ENCODE results near the gene OPCML. TPM values are rescaled to one million over a fixed set of nuclear protein-coding genes. Genes with fewer than 3 reads are reported as not detected.

OPCML gene
- total RNA-seq, 5 donors from 2014 or later (not counting 1 experiment from before 2014, with no cell fraction given), result not detected

- H3K27me3 ChIP-seq (replicated peaks in 1 of 2; ENCODE audit: control insufficient read depth in 2 of 2, extremely low read depth in 1 of 2, insufficient read depth in 2 of 2, low read length in 1 of 2), result peaks cover 0 to under 1% of the 10 kb centered on the region in 2 experiments
- Mint-ChIP-seq H3K4me3 (no peak overlapping the region), H3K36me3 (no peaks in the 10 kb centered on the region), H3K4me1 (no peaks in the 10 kb centered on the region), H3K27ac (no peak overlapping the region), H3K9me3 (peaks cover 0 to 33% (median 0%) of the 10 kb centered on the region in 3 donors), H3K27me3 (peaks cover 0 to 6% of the 10 kb centered on the region in 2 donors)
- ChIA-PET CTCF (no interaction called here), POLR2A (no interaction called here)
- ATAC-seq (replicated peaks in 1 of 4) (no peak), DNase-seq (no peak)
- H3K27ac ChIP-seq (ENCODE audit: low read length), result no peak overlapping the region
- no peaks in the 10 kb centered on the region for H3K4me1 ChIP-seq (ENCODE audit: control insufficient read depth in 1 of 2, extremely low read depth in 1 of 2, insufficient read depth in 2 of 2, low read length in 2 of 2)
- H3K36me3 ChIP-seq (ENCODE audit: control insufficient read depth in 2 of 2, extremely low read depth in 1 of 2, insufficient read depth in 1 of 2, low read length in 1 of 2), result no peaks in the 10 kb centered on the region
- H3K9me3 ChIP-seq, result no peaks in the 10 kb centered on the region
- WGBS (ENCODE audit: insufficient coverage), result 80% methylated on average over 1 of the region's 3 CpGs
- no peak overlapping the region for H3K4me3 ChIP-seq (ENCODE audit: control insufficient read depth in 1 of 2, extremely low read depth in 1 of 2, low read length in 1 of 2)
These were observed 22.2 kb downstream of the OPCML start for GRCh38 chr11:133509924-133510697.

- Mint-ChIP-seq H3K27ac (no peak overlapping the region), H3K4me1 (no peaks in the 10 kb centered on the region), H3K4me3 (no peak overlapping the region), H3K36me3 (no peaks in the 10 kb centered on the region), H3K9me3 (peaks cover 0 to 33% (median 0%) of the 10 kb centered on the region in 3 donors), H3K27me3 (peaks cover 0 to 8% of the 10 kb centered on the region in 2 donors)
- H3K27me3 ChIP-seq (replicated peaks in 1 of 2; ENCODE audit: control insufficient read depth in 2 of 2, extremely low read depth in 1 of 2, insufficient read depth in 2 of 2, low read length in 1 of 2), result peaks cover 0 to 3% of the 10 kb centered on the region in 2 experiments
- H3K27ac ChIP-seq (ENCODE audit: low read length), result no peak overlapping the region
- 77% methylated on average over 8 of the region's 11 CpGs for WGBS (ENCODE audit: insufficient coverage)
- no peak overlapping the region for H3K4me3 ChIP-seq (ENCODE audit: control insufficient read depth in 1 of 2, extremely low read depth in 1 of 2, low read length in 1 of 2)
- no peaks in the 10 kb centered on the region for H3K36me3 ChIP-seq (ENCODE audit: control insufficient read depth in 2 of 2, extremely low read depth in 1 of 2, insufficient read depth in 1 of 2, low read length in 1 of 2)
- no peaks in the 10 kb centered on the region for H3K4me1 ChIP-seq (ENCODE audit: control insufficient read depth in 1 of 2, extremely low read depth in 1 of 2, insufficient read depth in 2 of 2, low read length in 2 of 2)
- ChIA-PET CTCF (interaction anchor here in 1 of 2 donors (0.7 kb wide), 1 partner anchor 104 kb away, joined by 3 read pairs; no protein-coding TSS in a partner anchor), POLR2A (interaction anchor here in 1 of 2 donors (1.0 kb wide), 1 partner anchor 33 kb away, joined by 3 read pairs; no protein-coding TSS in a partner anchor)
- DNase-seq (no peak), ATAC-seq (replicated peaks in 1 of 4) (no peak)
- no peaks in the 10 kb centered on the region for H3K9me3 ChIP-seq
These were observed 23.8 kb downstream of the OPCML start for GRCh38 chr11:133508468-133508867.

DNA sequence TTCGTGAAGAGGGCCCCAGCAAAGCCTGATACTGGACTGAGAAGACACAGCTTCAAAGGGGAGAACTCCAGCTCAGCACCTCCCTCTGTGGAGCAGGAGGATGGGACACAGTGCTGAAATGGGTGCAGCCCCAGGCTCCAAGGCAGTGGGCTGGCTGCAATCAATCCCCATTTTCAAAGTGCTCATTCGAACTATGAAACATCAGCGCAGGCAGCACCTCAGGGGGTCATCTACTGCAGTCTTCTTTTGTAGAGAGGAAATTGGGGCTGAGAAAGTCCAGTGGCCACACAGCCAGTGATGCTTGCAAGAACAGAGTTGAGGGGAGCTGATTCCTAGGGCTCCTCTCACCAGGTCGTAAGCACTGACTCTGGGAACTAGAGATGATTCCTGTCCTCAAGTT is 25.1 kb downstream of the OPCML start:
- Mint-ChIP-seq H3K9me3 (peaks cover 0 to 24% (median 0%) of the 10 kb centered on the region in 3 donors), H3K36me3 (no peaks in the 10 kb centered on the region), H3K4me1 (no peaks in the 10 kb centered on the region), H3K27me3 (peaks cover 0 to 9% of the 10 kb centered on the region in 2 donors), H3K4me3 (no peak overlapping the region), H3K27ac (no peak overlapping the region)
- DNase-seq (no peak), ATAC-seq (replicated peaks in 1 of 4) (no peak)
- Histone ChIP-seq H3K9me3 (no peaks in the 10 kb centered on the region), H3K27ac (ENCODE audit: low read length) (no peak overlapping the region), H3K4me3 (ENCODE audit: control insufficient read depth in 1 of 2, extremely low read depth in 1 of 2, low read length in 1 of 2) (no peak overlapping the region), H3K27me3 (replicated peaks in 1 of 2; ENCODE audit: control insufficient read depth in 2 of 2, extremely low read depth in 1 of 2, insufficient read depth in 2 of 2, low read length in 1 of 2) (peaks cover 0 to 3% of the 10 kb centered on the region in 2 experiments), H3K4me1 (ENCODE audit: control insufficient read depth in 1 of 2, extremely low read depth in 1 of 2, insufficient read depth in 2 of 2, low read length in 2 of 2) (no peaks in the 10 kb centered on the region), H3K36me3 (ENCODE audit: control insufficient read depth in 2 of 2, extremely low read depth in 1 of 2, insufficient read depth in 1 of 2, low read length in 1 of 2) (no peaks in the 10 kb centered on the region)
- ChIA-PET CTCF (no interaction called here), POLR2A (interaction anchor here in 1 of 2 donors (1.0 kb wide), 1 partner anchor 35 kb away, joined by 3 read pairs; no protein-coding TSS in a partner anchor)
- WGBS (ENCODE audit: insufficient coverage), result 68% methylated on average over 4 of the region's 4 CpGs

- no peak overlapping the region for H3K4me3 Mint-ChIP-seq
- peaks cover 0 to 23% (median 0%) of the 10 kb centered on the region in 3 donors for H3K9me3 Mint-ChIP-seq
- H3K4me3 ChIP-seq (ENCODE audit: control insufficient read depth in 1 of 2, extremely low read depth in 1 of 2, low read length in 1 of 2), result no peak overlapping the region
- H3K36me3 ChIP-seq (ENCODE audit: control insufficient read depth in 2 of 2, extremely low read depth in 1 of 2, insufficient read depth in 1 of 2, low read length in 1 of 2), result no peaks in the 10 kb centered on the region
- H3K36me3 Mint-ChIP-seq, result no peaks in the 10 kb centered on the region
- DNase-seq, result no peak
- no peak for ATAC-seq (replicated peaks in 1 of 4)
- H3K9me3 ChIP-seq, result no peaks in the 10 kb centered on the region
- H3K27ac Mint-ChIP-seq, result no peak overlapping the region
- H3K4me1 Mint-ChIP-seq, result no peaks in the 10 kb centered on the region
- POLR2A ChIA-PET, result no interaction called here
- WGBS (ENCODE audit: insufficient coverage), result 94% methylated on average over 2 of the region's 6 CpGs
- H3K27me3 Mint-ChIP-seq, result peaks cover 0 to 9% of the 10 kb centered on the region in 2 donors
- H3K4me1 ChIP-seq (ENCODE audit: control insufficient read depth in 1 of 2, extremely low read depth in 1 of 2, insufficient read depth in 2 of 2, low read length in 2 of 2), result no peaks in the 10 kb centered on the region
- CTCF ChIA-PET, result no interaction called here
- H3K27ac ChIP-seq (ENCODE audit: low read length), result no peak overlapping the region
- H3K27me3 ChIP-seq (replicated peaks in 1 of 2; ENCODE audit: control insufficient read depth in 2 of 2, extremely low read depth in 1 of 2, insufficient read depth in 2 of 2, low read length in 1 of 2), result peaks cover 0 to 3% of the 10 kb centered on the region in 2 experiments
These were observed 25.7 kb downstream of the OPCML start for GRCh38 chr11:133506551-133507094.

DNA sequence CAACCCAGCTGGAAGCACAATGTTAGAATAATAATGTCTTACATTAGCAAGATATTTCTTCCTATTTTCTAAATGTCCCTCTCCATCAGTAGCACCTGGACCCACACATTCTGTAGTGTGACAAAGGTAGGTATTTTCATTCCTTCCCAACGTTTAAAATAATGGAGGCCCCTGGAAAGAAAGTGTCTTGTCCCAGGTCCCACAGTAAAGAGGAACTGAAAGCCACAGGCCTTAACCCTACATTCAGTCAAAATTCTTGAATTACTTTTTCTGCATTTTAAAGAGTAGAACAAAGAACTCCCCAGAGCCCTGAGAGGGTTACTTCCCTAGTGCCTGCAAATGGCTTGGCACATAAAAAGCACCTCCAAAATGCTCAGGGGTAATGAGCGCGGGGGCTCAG is 26.3 kb downstream of the OPCML start:
- ChIA-PET POLR2A (no interaction called here), CTCF (no interaction called here)
- WGBS (ENCODE audit: insufficient coverage), result no CpG with 5 or more reads among the region's 3 CpGs
- no peaks in the 10 kb centered on the region for H3K36me3 Mint-ChIP-seq
- DNase-seq (no peak), ATAC-seq (replicated peaks in 1 of 4) (no peak)
- Histone ChIP-seq H3K9me3 (no peaks in the 10 kb centered on the region), H3K4me3 (ENCODE audit: control insufficient read depth in 1 of 2, extremely low read depth in 1 of 2, low read length in 1 of 2) (no peak overlapping the region), H3K27ac (ENCODE audit: low read length) (no peak overlapping the region), H3K4me1 (ENCODE audit: control insufficient read depth in 1 of 2, extremely low read depth in 1 of 2, insufficient read depth in 2 of 2, low read length in 2 of 2) (no peaks in the 10 kb centered on the region), H3K36me3 (ENCODE audit: control insufficient read depth in 2 of 2, extremely low read depth in 1 of 2, insufficient read depth in 1 of 2, low read length in 1 of 2) (no peaks in the 10 kb centered on the region), H3K27me3 (replicated peaks in 1 of 2; ENCODE audit: control insufficient read depth in 2 of 2, extremely low read depth in 1 of 2, insufficient read depth in 2 of 2, low read length in 1 of 2) (peaks cover 0 to 3% of the 10 kb centered on the region in 2 experiments)
- H3K27ac Mint-ChIP-seq, result no peak overlapping the region
- H3K9me3 Mint-ChIP-seq, result peaks cover 0 to 17% (median 0%) of the 10 kb centered on the region in 3 donors
- peaks cover 0 to 9% of the 10 kb centered on the region in 2 donors for H3K27me3 Mint-ChIP-seq
- no peaks in the 10 kb centered on the region for H3K4me1 Mint-ChIP-seq
- H3K4me3 Mint-ChIP-seq, result no peak overlapping the region

- H3K27ac Mint-ChIP-seq, result no peak overlapping the region
- peaks cover 0 to 13% (median 0%) of the 10 kb centered on the region in 3 donors for H3K9me3 Mint-ChIP-seq
- WGBS (ENCODE audit: insufficient coverage), result 44% methylated on average over 1 of the region's 8 CpGs
- ATAC-seq (replicated peaks in 1 of 4), result no peak
- no peaks in the 10 kb centered on the region for H3K4me1 Mint-ChIP-seq
- Histone ChIP-seq H3K4me1 (ENCODE audit: control insufficient read depth in 1 of 2, extremely low read depth in 1 of 2, insufficient read depth in 2 of 2, low read length in 2 of 2) (no peaks in the 10 kb centered on the region), H3K36me3 (ENCODE audit: control insufficient read depth in 2 of 2, extremely low read depth in 1 of 2, insufficient read depth in 1 of 2, low read length in 1 of 2) (no peaks in the 10 kb centered on the region), H3K27me3 (replicated peaks in 1 of 2; ENCODE audit: control insufficient read depth in 2 of 2, extremely low read depth in 1 of 2, insufficient read depth in 2 of 2, low read length in 1 of 2) (peaks cover 0 to 6% of the 10 kb centered on the region in 2 experiments), H3K27ac (ENCODE audit: low read length) (no peak overlapping the region), H3K4me3 (ENCODE audit: control insufficient read depth in 1 of 2, extremely low read depth in 1 of 2, low read length in 1 of 2) (no peak overlapping the region), H3K9me3 (no peaks in the 10 kb centered on the region)
- no peak for DNase-seq
- no peak overlapping the region for H3K4me3 Mint-ChIP-seq
- ChIA-PET POLR2A (no interaction called here), CTCF (no interaction called here)
- no peaks in the 10 kb centered on the region for H3K36me3 Mint-ChIP-seq
- peaks cover 0 to 9% of the 10 kb centered on the region in 2 donors for H3K27me3 Mint-ChIP-seq
These were observed 27.4 kb downstream of the OPCML start for GRCh38 chr11:133504906-133505305.
